GM19238 (cell line): Measurements from ENCODE around the gene RALB.

Experiments used
- DNase-seq: peaks from one replicate; pipeline ENCODE4 v3.0.0; 2011; ENCODE audit warnings: low spot score; ENCODE audit not compliant: insufficient read length

RALB gene

GRCh38 chr2:120262150-120262549, 9.5 kb downstream of the RALB start:
- DNase-seq = no peak

GRCh38 chr2:120262761-120263428, 10.2 kb downstream of the RALB start:
- no peak for DNase-seq

GRCh38 chr2:120265006-120265405, 12.4 kb downstream of the RALB start:
- DNase-seq = no peak

- DNase-seq = no peak
Observed at GRCh38 chr2:120267348-120267747, 14.7 kb downstream of the RALB start.

- no peak for DNase-seq
Observed at GRCh38 chr2:120269076-120269744, 16.6 kb downstream of the RALB start.

- no peak for DNase-seq
Observed at GRCh38 chr2:120269816-120270215, 17.2 kb downstream of the RALB start.

GRCh38 chr2:120271711-120272379, 19.2 kb downstream of the RALB start:
- no peak for DNase-seq

GRCh38 chr2:120272763-120273481, 20.3 kb downstream of the RALB start:
- DNase-seq = no peak

- no peak for DNase-seq
Observed at GRCh38 chr2:120275617-120276400, 23.2 kb downstream of the RALB start.

- DNase-seq = no peak
Observed at GRCh38 chr2:120277505-120278205, 25.0 kb downstream of the RALB start.

- no peak for DNase-seq
Observed at GRCh38 chr2:120278901-120279300, 26.2 kb downstream of the RALB start.

- DNase-seq = no peak
Observed at GRCh38 chr2:120279708-120280107, 27.1 kb downstream of the RALB start.

- DNase-seq = no peak
Observed at GRCh38 chr2:120283649-120284048, 31.0 kb downstream of the RALB start.

- no peak for DNase-seq
Observed at GRCh38 chr2:120285056-120285455, 32.4 kb downstream of the RALB start.

GRCh38 chr2:120287183-120288015, 34.7 kb downstream of the RALB start:
- peak; percentile 57 for DNase-seq

GRCh38 chr2:120288016-120288373, 35.3 kb downstream of the RALB start:
- DNase-seq = no peak

- DNase-seq = no peak
Observed at GRCh38 chr2:120289221-120289906, 36.7 kb downstream of the RALB start.

- DNase-seq = no peak
Observed at GRCh38 chr2:120290737-120291136, 38.1 kb downstream of the RALB start.
